K562 (cell line): ENCODE measurements around the gene CREG1. TPM values are rescaled to one million over a fixed set of nuclear protein-coding genes. Genes with fewer than 3 reads are reported as not detected.

Source experiments
- AFF4 ChIP-seq: sonication (generic); formaldehyde crosslinking; IDR thresholded peaks from 2 replicates; pipeline ENCODE4 v1.8.0; 2023; ENCODE audit warnings: mild to moderate bottlenecking, missing genetic modification reagents
- BCLAF1 ChIP-seq, 2 experiments: fragments of 450-650 bp in 1 of 2; IDR thresholded peaks; 2 replicates each; pipeline ENCODE4 v1.6.1; 2011 to 2017; ENCODE audit warnings: low read depth in 2 of 2, antibody characterized with exemption in 1 of 2, borderline replicate concordance in 1 of 2, low read length in 1 of 2, mild to moderate bottlenecking in 1 of 2, mixed read lengths in 1 of 2; ENCODE audit not compliant: control insufficient read depth in 1 of 2
- DIDO1 ChIP-seq: fragments of 450-650 bp; IDR thresholded peaks from 2 replicates; pipeline ENCODE4 v1.6.1; 2016; ENCODE audit warnings: low read depth, missing biosample characterization, missing genetic modification characterization
- HDAC1 ChIP-seq, 2 experiments: fragments of 450-650 bp; IDR thresholded peaks; 2 replicates each; pipeline ENCODE4 v1.6.1; 2016 to 2017; ENCODE audit warnings: inconsistent platforms in 1 of 2, mild to moderate bottlenecking in 1 of 2, moderate library complexity in 1 of 2
- JUN ChIP-seq, 2 experiments: sonication (generic) in 1 of 2; formaldehyde crosslinking in 1 of 2; IDR thresholded peaks; 2 replicates each; pipeline versions ENCODE4 v1.6.1 to v1.8.0; 2012 to 2022; ENCODE audit warnings: borderline replicate concordance in 2 of 2, mild to moderate bottlenecking in 2 of 2, improper control_type of control experiment in 1 of 2, low read depth in 1 of 2, low read length in 1 of 2, missing genetic modification reagents in 1 of 2
- KAT7 ChIP-seq: sonication (generic); formaldehyde crosslinking; IDR thresholded peaks from 2 replicates; pipeline ENCODE4 v1.8.0; 2022; ENCODE audit warnings: missing genetic modification reagents, mild to moderate bottlenecking, borderline replicate concordance
- TCF15 ChIP-seq: fragments of 250-450 bp; sonication (Bioruptor Pico); IDR thresholded peaks from 2 replicates; pipeline ENCODE4 v1.8.0; 2022; ENCODE audit warnings: moderate library complexity, mild to moderate bottlenecking, inconsistent platforms
- ZC3H8 ChIP-seq: fragments of 450-650 bp; IDR thresholded peaks from 2 replicates; pipeline ENCODE4 v1.6.1; 2017
- ZMIZ1 ChIP-seq, 2 experiments: fragments of 150-350 bp in 1 of 2; IDR thresholded peaks; 2 replicates each; pipeline ENCODE4 v1.6.1; 2012 to 2016; ENCODE audit warnings: low read depth in 2 of 2, low read length in 2 of 2, mild to moderate bottlenecking in 1 of 2, moderate library complexity in 1 of 2
- ZNF511 ChIP-seq: sonication (generic); formaldehyde crosslinking; IDR thresholded peaks from 2 replicates; pipeline ENCODE4 v1.8.0; 2022; ENCODE audit warnings: mild to moderate bottlenecking, missing genetic modification reagents
- ZNF699 ChIP-seq: fragments of 250-450 bp; sonication (Bioruptor Pico); IDR thresholded peaks from 2 replicates; pipeline ENCODE4 v1.8.0; 2021; ENCODE audit warnings: mild to moderate bottlenecking, moderate library complexity; ENCODE audit not compliant: insufficient replicate concordance
- polyA plus RNA-seq, 8 experiments: library from polyadenylated mRNA; depleted of rRNA in 4 of 8; stranded (reverse) in 5 of 8; unstranded in 3 of 8; fragments of >200 nt; fragmentation: Nextera tagmentation in 2 of 8; fragmentation: Illumina TruSeq in 1 of 8; extraction: Ambion mirVana in 2 of 8; extraction: Trizol in 1 of 8; gene quantifications; 2 replicates each; pipeline versions ENCODE4 v1.2.1 to v1.2.3, GENCODE V29; 2011 to 2014; ENCODE audit warnings: inconsistent platforms in 1 of 8, missing spikeins in 1 of 8
- total RNA-seq, 7 experiments: library from RNA; depleted of rRNA in 6 of 7; stranded (reverse); fragments of >200 nt in 6 of 7; fragmentation: Illumina TruSeq in 2 of 7; extraction: Trizol in 2 of 7; gene quantifications; 2 replicates each; pipeline versions ENCODE4 v1.2.1 to v1.2.3, GENCODE V29; 2011 to 2021; ENCODE audit warnings: low replicate concordance in 1 of 7

Gene CREG1
- total and polyA plus RNA-seq, 9 of the 15 experiments (the other 6 are each of a cell fraction or from before 2014, with no cell fraction given), result 45.7 to 272 (median 161) TPM

GRCh38 chr1:167554028-167554779 is 642 bp upstream of the CREG1 start (continued):
- TF ChIP-seq BCLAF1 (IDR thresholded peaks at IDR 0.05; ENCODE audit: borderline replicate concordance in 1 of 2, control insufficient read depth in 1 of 2, low read depth in 2 of 2, low read length in 1 of 2) (no peak), TCF15 (no peak), ZNF511 (CRISPR knock-in tag) (no peak), KAT7 (CRISPR knock-in tag) (no peak; the same call in 1 of the 2 replicates), HDAC1 (IDR thresholded peaks at IDR 0.05) (0 out of 4 replicates have a peak, but pooled peaks of 1 of the 2 experiments have one; percentile 19), ZNF699 (CRISPR knock-in tag) (no peak), ZMIZ1 (IDR thresholded peaks at IDR 0.05; ENCODE audit: low read depth in 2 of 2, low read length in 2 of 2) (peak in 1 of 2 experiments; percentile 29; a peak in 1 of 4 replicates), DIDO1 (tag) (0 out of 2 replicates have a peak, but pooled peaks have one; percentile 41), JUN (IDR thresholded peaks at IDR 0.05; ENCODE audit: borderline replicate concordance, low read depth, low read length) (0 out of 2 replicates have a peak, but pooled peaks have one; percentile 5), JUN (CRISPR knock-in tag; IDR thresholded peaks at IDR 0.05; ENCODE audit: borderline replicate concordance) (no peak), AFF4 (CRISPR knock-in tag) (peak; percentile 76; the same call in 1 of the 2 replicates), ZC3H8 (peak; percentile 36; the same call in 1 of the 2 replicates)
